GM12801 (cell line): Measurements from ENCODE around the gene CTXN1.

Experiments
- CTCF ChIP-seq: IDR thresholded peaks from one replicate; pipeline ENCODE4 v1.5.1; 2011; ENCODE audit warnings: control low read depth; ENCODE audit not compliant: insufficient read length; ENCODE audit errors: extremely low read depth

Gene CTXN1

GRCh38 chr19:7927605-7928333, 1.8 kb upstream of the CTXN1 start:
- no peak for TF ChIP-seq CTCF

- TF ChIP-seq CTCF, result no peak
Measured at GRCh38 chr19:7926727-7927604, 1.0 kb upstream of the CTXN1 start.

- no peak for TF ChIP-seq CTCF
Measured at GRCh38 chr19:7925171-7925851, 624 bp downstream of the CTXN1 start.

GRCh38 chr19:7924651-7925170, 1.2 kb downstream of the CTXN1 start:
- TF ChIP-seq CTCF, result no peak

- no peak for TF ChIP-seq CTCF
Measured at GRCh38 chr19:7924241-7924640, 1.7 kb downstream of the CTXN1 start.

GRCh38 chr19:7923295-7924191, 2.4 kb downstream of the CTXN1 start:
- no peak for TF ChIP-seq CTCF
